Epithelial cell of esophagus (primary cell): ENCODE data around the gene SCARB1.

ENCODE experiments used
- DNase-seq: peaks from one replicate; pipeline ENCODE4 v3.0.0; 2010; ENCODE audit warnings: low read depth
- H3K4me3 ChIP-seq: 2 replicates; pipeline ENCODE4 v1.5.1; 2011; ENCODE audit warnings: mild to moderate bottlenecking, low read length, control low read depth
- CTCF ChIP-seq: IDR thresholded peaks from 2 replicates; pipeline ENCODE4 v1.5.1; 2011; ENCODE audit warnings: low read depth, mild to moderate bottlenecking, low read length, control low read depth, inconsistent platforms; ENCODE audit not compliant: insufficient read depth; ENCODE audit errors: missing control alignments

Gene SCARB1

GRCh38 chr12:124854637-124855184 lies 9.0 kb downstream of the SCARB1 start:
- H3K4me3 ChIP-seq, result no peak overlapping the region
- no peak for TF ChIP-seq CTCF
- DNase-seq, result no peak

GRCh38 chr12:124853781-124854636 lies 9.7 kb downstream of the SCARB1 start:
- no peak for DNase-seq
- no peak overlapping the region for H3K4me3 ChIP-seq
- no peak for TF ChIP-seq CTCF

- no peak for TF ChIP-seq CTCF
- H3K4me3 ChIP-seq, result no peak overlapping the region
- no peak for DNase-seq
These were observed 10.7 kb downstream of the SCARB1 start for GRCh38 chr12:124852911-124853427.

- no peak for DNase-seq
- no peak overlapping the region for H3K4me3 ChIP-seq
- no peak for TF ChIP-seq CTCF
These were observed 11.3 kb downstream of the SCARB1 start for GRCh38 chr12:124852329-124852831.

DNA sequence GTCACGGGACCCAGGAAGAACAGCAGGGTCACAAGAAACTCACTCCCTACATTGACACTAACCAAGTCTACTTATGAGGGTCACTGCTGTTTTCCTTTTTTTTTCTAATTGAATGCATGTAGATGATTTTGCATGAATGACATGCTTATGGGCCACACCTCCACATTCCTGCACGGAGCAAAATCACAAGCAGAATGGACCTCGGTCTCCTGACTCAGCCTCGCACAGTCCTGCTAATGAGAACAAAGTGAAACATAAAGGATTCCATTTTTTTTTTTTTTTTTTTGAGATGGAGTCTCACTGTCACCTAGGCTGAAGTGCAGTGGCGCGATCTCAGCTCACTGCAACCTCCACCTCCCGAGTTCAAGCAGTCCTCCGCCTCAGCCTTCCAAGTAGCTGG lies 12.3 kb downstream of the SCARB1 start:
- no peak for TF ChIP-seq CTCF
- no peak for DNase-seq
- H3K4me3 ChIP-seq, result no peak overlapping the region

DNA sequence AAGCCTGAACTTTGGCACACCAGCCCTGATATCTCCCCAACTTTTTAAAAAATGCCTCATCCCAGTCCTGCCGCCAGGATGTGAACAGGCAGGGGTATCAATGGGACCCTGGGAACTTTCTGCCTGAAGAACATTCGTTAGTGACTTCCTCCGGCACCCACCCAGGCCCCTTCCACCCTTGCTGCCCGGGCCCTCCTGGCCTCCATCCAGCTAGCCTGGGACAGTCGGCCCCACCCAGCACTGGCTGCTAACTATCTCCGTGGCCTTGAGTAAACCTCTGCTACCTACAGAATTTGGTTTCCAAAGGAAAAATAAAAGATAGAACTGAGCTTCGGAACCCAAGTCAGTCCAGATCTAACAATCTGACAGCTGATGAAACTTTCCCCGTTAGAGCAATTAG lies 14.3 kb downstream of the SCARB1 start:
- TF ChIP-seq CTCF, result no peak

More for the DNA sequence above, 14.3 kb downstream of the SCARB1 start:
- no peak overlapping the region for H3K4me3 ChIP-seq
- DNase-seq, result no peak
